ENCODE results near the gene NELFE. TPM values are rescaled to one million over a fixed set of nuclear protein-coding genes. Genes with fewer than 3 reads are reported as not detected.
"Not testable (repeated sequence)": the region's sequence is repeated elsewhere in the genome, so short reads cannot be mapped to it uniquely, and the experiment has no call there.

NELFE gene
- total RNA-seq, 2 donors from 2014 or later: 40.0 to 81.7 TPM

DNA sequence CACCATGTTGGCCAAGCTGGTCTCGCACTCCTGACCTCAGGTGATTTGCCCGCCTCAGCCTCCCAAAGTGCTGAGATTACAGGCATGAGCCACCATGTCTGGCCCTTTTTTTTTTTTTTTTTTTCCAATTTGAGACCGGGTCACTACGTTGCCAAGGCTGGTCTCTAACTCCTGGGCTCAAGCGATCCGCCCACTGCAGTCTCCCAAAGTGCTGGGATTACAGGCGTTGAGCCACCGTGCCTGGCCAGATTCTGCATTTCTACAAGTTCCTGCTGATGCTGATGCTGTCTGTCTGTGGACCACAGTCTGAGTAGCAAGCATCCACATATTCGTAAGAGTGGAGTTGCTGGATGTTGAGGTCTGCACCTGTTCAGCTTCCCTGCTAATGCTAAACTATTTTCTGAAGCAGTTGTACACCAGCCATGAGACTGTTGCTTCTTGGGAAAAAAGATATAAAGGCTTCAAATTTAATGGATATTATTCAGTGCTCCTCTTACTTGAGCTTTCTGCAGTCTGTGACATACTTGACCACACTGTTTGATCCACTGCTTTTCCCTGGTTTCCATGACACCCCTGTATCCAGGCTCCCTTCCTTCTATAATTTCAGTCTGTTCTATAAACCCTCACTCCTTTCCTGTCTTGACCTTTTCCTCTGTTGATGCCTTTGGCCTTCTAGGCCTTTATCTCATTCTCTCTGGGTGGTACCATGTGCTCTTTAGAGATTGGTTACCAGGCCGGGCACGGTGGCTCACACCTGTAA is 46.8 kb downstream of the NELFE start:
- Histone ChIP-seq H3K4me3 (no peak overlapping the region), H3K4me1 (no peaks in the 10 kb centered on the region), H3K27ac (no peak overlapping the region), H3K9me3 (no peaks in the 10 kb centered on the region), H3K36me3 (no peaks in the 10 kb centered on the region), H3K27me3 (no peaks in the 10 kb centered on the region)
- DNase-seq (ENCODE audit: low spot score): no peak
- TF ChIP-seq, protein P1, sequence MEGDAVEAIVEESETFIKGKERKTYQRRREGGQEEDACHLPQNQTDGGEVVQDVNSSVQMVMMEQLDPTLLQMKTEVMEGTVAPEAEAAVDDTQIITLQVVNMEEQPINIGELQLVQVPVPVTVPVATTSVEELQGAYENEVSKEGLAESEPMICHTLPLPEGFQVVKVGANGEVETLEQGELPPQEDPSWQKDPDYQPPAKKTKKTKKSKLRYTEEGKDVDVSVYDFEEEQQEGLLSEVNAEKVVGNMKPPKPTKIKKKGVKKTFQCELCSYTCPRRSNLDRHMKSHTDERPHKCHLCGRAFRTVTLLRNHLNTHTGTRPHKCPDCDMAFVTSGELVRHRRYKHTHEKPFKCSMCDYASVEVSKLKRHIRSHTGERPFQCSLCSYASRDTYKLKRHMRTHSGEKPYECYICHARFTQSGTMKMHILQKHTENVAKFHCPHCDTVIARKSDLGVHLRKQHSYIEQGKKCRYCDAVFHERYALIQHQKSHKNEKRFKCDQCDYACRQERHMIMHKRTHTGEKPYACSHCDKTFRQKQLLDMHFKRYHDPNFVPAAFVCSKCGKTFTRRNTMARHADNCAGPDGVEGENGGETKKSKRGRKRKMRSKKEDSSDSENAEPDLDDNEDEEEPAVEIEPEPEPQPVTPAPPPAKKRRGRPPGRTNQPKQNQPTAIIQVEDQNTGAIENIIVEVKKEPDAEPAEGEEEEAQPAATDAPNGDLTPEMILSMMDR (IDR thresholded peaks at IDR 0.05): no peak

DNA sequence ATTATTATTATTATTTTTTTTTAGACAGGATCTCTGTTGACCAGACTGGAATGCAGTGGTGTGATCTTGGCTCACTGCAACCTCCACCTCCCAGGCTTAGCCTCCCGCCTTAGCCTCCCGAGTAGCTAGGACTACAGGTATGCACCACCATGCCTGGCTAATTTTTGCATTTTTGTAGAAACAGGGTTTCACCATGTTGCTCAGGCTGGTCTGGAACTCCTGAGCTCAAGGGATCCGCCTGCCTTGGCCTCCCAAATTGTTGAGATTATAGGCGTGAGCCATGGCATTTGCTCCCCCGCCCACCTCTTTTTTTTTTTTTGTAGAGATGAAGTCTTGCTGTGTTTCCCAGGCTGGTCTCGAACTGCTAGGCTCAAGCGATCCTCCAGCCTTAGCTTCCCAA is 49.5 kb downstream of the NELFE start:
- not testable (repeated sequence) for DNase-seq (ENCODE audit: low spot score); H3K27ac ChIP-seq; H3K27me3 ChIP-seq; H3K4me1 ChIP-seq; H3K36me3 ChIP-seq; H3K4me3 ChIP-seq; H3K9me3 ChIP-seq

DNA sequence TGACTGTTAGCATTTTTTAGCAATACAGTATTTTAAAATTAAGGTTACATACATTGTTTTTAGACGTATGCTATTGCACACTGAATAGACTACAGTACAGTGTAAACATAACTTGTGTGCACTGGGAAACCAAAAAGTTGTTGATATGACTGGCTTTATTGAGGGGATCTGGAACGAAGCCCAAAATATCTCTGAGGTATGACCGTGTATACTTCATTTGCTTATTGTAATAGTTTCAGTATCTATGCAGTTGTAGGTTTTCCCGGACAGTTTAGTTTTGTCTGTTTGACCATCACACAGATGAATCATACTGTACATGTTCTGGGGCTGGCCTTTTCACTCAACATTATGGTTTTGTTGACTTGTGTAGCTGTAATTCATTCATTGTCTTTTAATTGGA is 50.0 kb downstream of the NELFE start:
- DNase-seq (ENCODE audit: low spot score): no peak
- TF ChIP-seq, protein P1 (IDR thresholded peaks at IDR 0.05): no peak
- no peak overlapping the region for H3K27ac ChIP-seq
- no peaks in the 10 kb centered on the region for H3K36me3 ChIP-seq
- no peaks in the 10 kb centered on the region for H3K4me1 ChIP-seq
- no peaks in the 10 kb centered on the region for H3K27me3 ChIP-seq
- no peaks in the 10 kb centered on the region for H3K9me3 ChIP-seq
- no peak overlapping the region for H3K4me3 ChIP-seq

- not testable (repeated sequence) for H3K27me3 ChIP-seq; H3K36me3 ChIP-seq; H3K4me1 ChIP-seq; DNase-seq (ENCODE audit: low spot score); H3K9me3 ChIP-seq; H3K27ac ChIP-seq; H3K4me3 ChIP-seq
These were observed 50.5 kb downstream of the NELFE start for GRCh38 chr6:31908255-31908654.

GRCh38 chr6:31907158-31907813 is 51.5 kb downstream of the NELFE start:
- H3K9me3 ChIP-seq: no peaks in the 10 kb centered on the region
- TF ChIP-seq, protein P1 (IDR thresholded peaks at IDR 0.05): no peak
- DNase-seq (ENCODE audit: low spot score): no peak
- H3K27ac ChIP-seq: no peak overlapping the region
- H3K36me3 ChIP-seq: no peaks in the 10 kb centered on the region
- no peaks in the 10 kb centered on the region for H3K27me3 ChIP-seq
- no peak overlapping the region for H3K4me3 ChIP-seq
- H3K4me1 ChIP-seq: peaks cover 0 to 9% of the 10 kb centered on the region in 2 donors

- not testable (repeated sequence) for H3K9me3 ChIP-seq; DNase-seq (ENCODE audit: low spot score); H3K4me1 ChIP-seq; H3K4me3 ChIP-seq; H3K36me3 ChIP-seq; H3K27me3 ChIP-seq; H3K27ac ChIP-seq
These were observed 52.0 kb downstream of the NELFE start for GRCh38 chr6:31906727-31907126.

DNA sequence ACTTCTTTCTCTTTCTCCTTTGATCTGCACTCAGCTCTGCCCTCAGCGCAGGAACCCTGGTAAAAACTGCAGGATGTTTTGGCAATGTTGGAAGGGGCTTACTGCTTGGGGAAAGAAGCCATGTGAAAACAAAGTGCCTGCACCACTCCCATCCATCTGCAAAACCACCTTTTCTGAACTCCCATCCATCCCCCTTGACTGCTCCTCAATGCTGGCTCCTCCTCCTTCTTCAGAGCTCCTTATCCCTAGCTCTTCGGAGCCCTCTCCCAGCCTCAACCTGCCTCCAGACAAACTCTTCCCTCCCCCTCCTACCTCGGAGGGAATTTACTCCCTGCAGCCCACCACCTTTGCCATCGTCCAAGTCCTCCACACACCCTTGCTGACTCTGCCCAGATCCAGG is 52.6 kb downstream of the NELFE start:
- no peaks in the 10 kb centered on the region for H3K27me3 ChIP-seq
- H3K4me3 ChIP-seq: no peak overlapping the region
- peaks cover 0 to 13% of the 10 kb centered on the region in 2 donors for H3K4me1 ChIP-seq
- no peak for DNase-seq (ENCODE audit: low spot score)
- no peaks in the 10 kb centered on the region for H3K9me3 ChIP-seq
- no peak overlapping the region for H3K27ac ChIP-seq
- H3K36me3 ChIP-seq: no peaks in the 10 kb centered on the region
- TF ChIP-seq, protein P1 (IDR thresholded peaks at IDR 0.05): no peak

Measured in right atrium auricular region (tissue), 2 donors.